Pancreas (tissue), 10 donors: ENCODE results near the gene SORCS2. TPM values are rescaled to one million over a fixed set of nuclear protein-coding genes. Genes with fewer than 3 reads are reported as not detected.
A peak's percentile ranks its signal among the peaks of the same experiment; 100 is the strongest.

Experiments
- ATAC-seq, 4 donors: fragments of 200-7000 bp; cut with Tn5 transposase; one replicate each; pipeline versions ENCODE4 v1.8.0 to v1.9.1; 2020; ENCODE audit warnings: mild to moderate bottlenecking in 4 of 4, moderate library complexity in 4 of 4
- DNase-seq, 6 donors: peaks; one replicate each; pipeline ENCODE4 v3.0.0-alpha.2; 2020
- FAIRE-seq: peaks from 2 replicates; lab custom pipeline; 2012; peaks lifted over from hg19 to GRCh38; lab: Jason Lieb, UNC
- H3K27ac ChIP-seq, 4 donors: fragments of 200-600 bp; sonication (generic); 1 replicate in 3 of 4; 2 replicates in 1 of 4; pipeline versions ENCODE4 v1.5.0 to v1.8.0; 2020
- H3K27me3 ChIP-seq, 4 donors: fragments of 200-600 bp; one replicate each; pipeline ENCODE4 v1.8.0; 2021
- H3K36me3 ChIP-seq, 3 donors: fragments of 200-600 bp; sonication (generic) in 1 of 3; one replicate each; pipeline versions ENCODE4 v1.5.0 to v1.8.0; 2020 to 2021
- H3K4me1 ChIP-seq, 3 donors: fragments of 200-600 bp; one replicate each; pipeline ENCODE4 v1.8.0; 2021
- H3K4me3 ChIP-seq, 4 donors: fragments of 200-600 bp; sonication (generic) in 2 of 4; one replicate each; pipeline versions ENCODE4 v1.5.0 to v1.8.0; 2020 to 2021
- H3K9me3 ChIP-seq, 4 donors: fragments of 200-600 bp; one replicate each; pipeline ENCODE4 v1.8.0; 2021
- WGBS, 2 donors: extraction: QIAGEN DNeasy Blood & Tissue Kit; methylation state at CpG; one replicate each; pipeline ENCODE4 v1.1.7; 2013; 5-methylcytosine and 5-hydroxymethylcytosine counted together
- intact Hi-C, 3 donors: fragments of 100-400 bp; cut with DNase I; formaldehyde crosslinking; loops; one replicate each; pipeline versions ENCODE4 v1.11.1 to v1.14.2; 2022
- polyA plus RNA-seq, 2 donors: library from polyadenylated mRNA; stranded (reverse); fragments of 200-250 nt; gene quantifications; one replicate each; pipeline ENCODE4 v1.2.3, GENCODE V29; 2013
- total RNA-seq, 6 donors: library from RNA; stranded (reverse); fragmentation: NEBNext Ultra II Directional in 4 of 6; extraction: Animal tissue kit (Norgen Biotek cat#: 25700) in 4 of 6; gene quantifications; one replicate each; pipeline versions ENCODE4 v1.2.1 to v1.2.4, GENCODE V29; 2021 to 2023
- TF ChIP-seq, protein P1 (sequence below), 4 donors: fragments of 200-600 bp; sonication (generic) in 3 of 4; IDR thresholded peaks; one replicate each; pipeline versions ENCODE4 v1.5.0 to v1.8.0; 2021; ENCODE audit warnings: antibody characterized with exemption in 4 of 4
- donor health status: healthy with polysubstance abuse.
- donor health status: DM: no; HTN: no; CAD: no; lungs with moderate emphysema.
- donor health status: DM: no; HTN: no; CAD: no.
- donor health status: control.
- donor health status: control.
- donor health status: Bipolar disorder and iron deficiency.
- donor health status: DM: yes; HTN: yes; CAD: no.
- donor health status: DM: no; HTN: no; CAD: no.
- donor health status: DM: no; HTN: no; CAD: no.
- donor health status: DM: yes; HTN: yes; CAD: no.

Gene SORCS2
- total and polyA plus RNA-seq, 8 donors: 0.14 to 1.7 (median 0.42) TPM

DNA sequence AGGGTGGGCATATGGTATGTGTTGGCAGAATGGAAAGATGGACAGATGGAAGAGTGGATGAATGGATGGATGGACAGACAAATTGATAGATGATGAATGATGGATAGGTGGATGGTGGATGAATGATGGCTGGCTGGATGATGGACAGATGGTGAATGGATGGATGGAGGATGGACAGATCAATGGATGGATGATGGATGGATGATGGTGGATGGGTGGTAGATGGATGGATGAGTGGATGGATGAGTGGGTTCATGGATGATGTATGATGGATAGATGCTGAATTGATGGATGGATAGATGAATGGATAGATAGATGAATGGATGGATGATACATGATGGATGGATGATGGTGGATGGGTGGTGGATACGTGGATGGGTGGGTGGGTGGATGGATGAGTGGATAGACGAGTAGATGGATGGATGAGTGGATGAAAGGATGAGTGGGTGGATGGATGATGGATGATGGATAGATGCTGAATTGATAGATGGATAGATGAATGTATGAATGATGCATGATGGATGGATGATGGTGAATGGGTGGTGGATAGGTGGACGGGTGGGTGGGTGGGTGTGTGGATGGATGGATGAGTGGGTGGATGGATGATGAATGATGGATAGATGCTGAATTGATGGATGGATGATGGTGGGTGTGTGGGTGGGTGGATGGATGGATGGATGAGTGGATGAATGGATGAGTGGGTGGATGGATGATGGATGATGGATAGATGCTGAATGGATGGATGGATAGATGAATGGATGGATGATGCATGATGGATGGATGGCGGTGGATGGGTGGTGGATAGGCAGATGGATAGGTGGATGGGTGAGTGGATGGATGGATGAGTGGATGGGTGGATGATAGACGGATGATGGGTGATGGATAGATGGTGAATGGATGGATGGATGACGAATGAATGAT, 497.7 kb downstream of the SORCS2 start:
- DNase-seq (no peak), FAIRE-seq (no peak), ATAC-seq (no peak)
- Histone ChIP-seq H3K4me1 (no peaks in the 10 kb centered on the region), H3K4me3 (no peak overlapping the region), H3K27ac (no peak overlapping the region), H3K36me3 (no peaks in the 10 kb centered on the region), H3K27me3 (no peaks in the 10 kb centered on the region), H3K9me3 (no peaks in the 10 kb centered on the region)
- 55 to 67% methylated on average over 6 of the region's 6 CpGs for whole genome bisulfite sequencing, 2 donors
- TF ChIP-seq, protein P1, sequence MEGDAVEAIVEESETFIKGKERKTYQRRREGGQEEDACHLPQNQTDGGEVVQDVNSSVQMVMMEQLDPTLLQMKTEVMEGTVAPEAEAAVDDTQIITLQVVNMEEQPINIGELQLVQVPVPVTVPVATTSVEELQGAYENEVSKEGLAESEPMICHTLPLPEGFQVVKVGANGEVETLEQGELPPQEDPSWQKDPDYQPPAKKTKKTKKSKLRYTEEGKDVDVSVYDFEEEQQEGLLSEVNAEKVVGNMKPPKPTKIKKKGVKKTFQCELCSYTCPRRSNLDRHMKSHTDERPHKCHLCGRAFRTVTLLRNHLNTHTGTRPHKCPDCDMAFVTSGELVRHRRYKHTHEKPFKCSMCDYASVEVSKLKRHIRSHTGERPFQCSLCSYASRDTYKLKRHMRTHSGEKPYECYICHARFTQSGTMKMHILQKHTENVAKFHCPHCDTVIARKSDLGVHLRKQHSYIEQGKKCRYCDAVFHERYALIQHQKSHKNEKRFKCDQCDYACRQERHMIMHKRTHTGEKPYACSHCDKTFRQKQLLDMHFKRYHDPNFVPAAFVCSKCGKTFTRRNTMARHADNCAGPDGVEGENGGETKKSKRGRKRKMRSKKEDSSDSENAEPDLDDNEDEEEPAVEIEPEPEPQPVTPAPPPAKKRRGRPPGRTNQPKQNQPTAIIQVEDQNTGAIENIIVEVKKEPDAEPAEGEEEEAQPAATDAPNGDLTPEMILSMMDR (IDR thresholded peaks at IDR 0.05): no peak
- intact Hi-C loops: no loop called here

DNA sequence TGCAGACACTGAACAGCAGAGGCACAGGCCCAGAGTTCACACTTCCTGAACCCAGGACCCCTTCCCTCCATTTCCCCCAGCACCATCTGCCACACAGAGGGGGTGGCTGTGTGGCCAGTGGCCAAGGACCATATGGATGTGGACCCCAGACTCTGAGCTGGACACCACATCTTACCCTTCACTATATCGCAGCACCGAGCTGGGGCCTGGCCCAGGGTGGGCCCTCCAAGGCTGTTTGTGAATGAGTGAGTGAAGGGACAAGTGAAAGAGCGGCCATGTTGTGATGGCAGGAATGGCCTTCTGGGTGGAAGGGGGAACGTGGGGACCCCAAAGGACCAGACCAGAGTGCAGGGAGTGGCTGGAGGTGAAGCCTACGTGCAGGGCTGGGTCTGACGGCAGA, 498.7 kb downstream of the SORCS2 start:
- Histone ChIP-seq H3K4me1 (no peaks in the 10 kb centered on the region), H3K27me3 (no peaks in the 10 kb centered on the region), H3K4me3 (no peak overlapping the region), H3K9me3 (no peaks in the 10 kb centered on the region), H3K27ac (no peak overlapping the region), H3K36me3 (no peaks in the 10 kb centered on the region)
- FAIRE-seq (no peak), ATAC-seq (no peak), DNase-seq (peak in 1 of 6 donors; percentile 28)
- TF ChIP-seq, protein P1 (IDR thresholded peaks at IDR 0.05): no peak
- intact Hi-C loops: no loop called here
- WGBS, 2 donors: 77 to 83% methylated on average over 6 of the region's 6 CpGs

DNA sequence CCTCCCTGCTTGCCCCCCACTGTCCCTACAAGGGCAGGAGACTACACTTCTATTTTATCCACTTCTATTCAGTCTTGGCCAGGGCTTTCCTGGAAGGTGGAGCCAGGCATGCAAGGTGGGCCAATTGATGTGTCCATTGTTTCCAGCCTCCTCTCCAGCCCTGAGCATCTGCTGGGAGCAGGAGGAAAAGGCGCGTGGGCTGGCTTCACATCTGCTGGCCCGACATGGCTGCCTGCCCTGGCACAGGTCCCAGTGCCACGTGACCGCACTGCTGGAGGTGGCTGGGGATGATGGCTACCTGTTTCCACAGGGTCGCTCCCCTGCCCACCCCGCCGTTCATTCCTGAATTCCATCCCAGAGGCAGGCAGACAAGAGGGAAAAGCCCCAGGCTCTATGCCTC, 499.6 kb downstream of the SORCS2 start:
- no peak overlapping the region for H3K4me3 ChIP-seq
- WGBS, 2 donors: 26 to 34% methylated on average over 8 of the region's 8 CpGs
- FAIRE-seq: no peak
- TF ChIP-seq, protein P1 (IDR thresholded peaks at IDR 0.05): no peak
- no peaks in the 10 kb centered on the region for H3K36me3 ChIP-seq
- H3K9me3 ChIP-seq: no peaks in the 10 kb centered on the region
- H3K4me1 ChIP-seq: no peaks in the 10 kb centered on the region
- H3K27ac ChIP-seq: no peak overlapping the region
- ATAC-seq: no peak
- H3K27me3 ChIP-seq: no peaks in the 10 kb centered on the region
- intact Hi-C loops: no loop called here
- peak in 1 of 6 donors; percentile 71 for DNase-seq

DNA sequence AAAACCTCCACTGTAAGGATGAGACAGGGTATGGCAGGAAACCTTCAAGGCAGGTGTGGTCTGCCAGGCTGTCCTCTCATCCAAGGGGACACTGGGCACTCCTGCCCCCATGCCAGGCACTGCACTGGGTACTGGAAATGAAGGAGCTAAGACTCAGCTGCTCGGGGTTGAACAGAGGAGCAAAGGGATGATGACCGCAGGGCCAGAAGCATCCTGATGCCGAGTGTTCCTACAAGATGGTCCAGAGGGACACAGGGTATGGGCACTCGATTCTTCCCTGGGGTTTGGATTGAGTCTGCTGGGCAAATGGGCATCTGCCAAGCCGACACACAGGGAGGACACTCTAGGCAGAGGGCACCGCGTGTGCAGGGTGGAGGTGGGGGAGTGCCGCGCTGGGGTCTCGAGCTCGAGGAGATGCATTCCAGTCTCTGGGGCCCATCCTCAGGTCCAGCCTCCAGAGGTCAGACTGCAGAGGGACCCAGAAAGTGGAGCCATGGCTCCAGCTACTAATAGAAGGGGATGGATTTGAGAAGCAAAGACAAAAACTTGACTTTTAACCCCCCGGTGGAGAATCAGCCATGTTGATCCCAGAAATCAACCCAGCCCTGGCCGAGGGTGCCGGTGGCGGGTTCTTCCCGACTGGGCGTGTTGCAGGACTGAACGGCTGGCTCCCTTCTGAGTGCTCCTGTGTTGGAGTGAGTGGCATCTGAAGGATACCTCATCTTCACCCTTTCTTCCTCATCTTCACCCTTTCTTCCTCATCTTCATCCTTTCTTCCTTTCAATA, 500.3 kb downstream of the SORCS2 start:
- Histone ChIP-seq H3K4me3 (no peak overlapping the region), H3K4me1 (no peaks in the 10 kb centered on the region), H3K27ac (no peak overlapping the region), H3K36me3 (no peaks in the 10 kb centered on the region), H3K9me3 (no peaks in the 10 kb centered on the region), H3K27me3 (no peaks in the 10 kb centered on the region)
- ATAC-seq (no peak), FAIRE-seq (no peak), DNase-seq (no peak)
- WGBS, 2 donors: 65 to 83% methylated on average over 18 of the region's 18 CpGs
- TF ChIP-seq, protein P1 (IDR thresholded peaks at IDR 0.05): no peak
- intact Hi-C loops: no loop called here
